Measurements from ENCODE around the gene LRMDA. TPM values are rescaled to one million over a fixed set of nuclear protein-coding genes. Genes with fewer than 3 reads are reported as not detected.
A peak's percentile ranks its signal among the peaks of the same experiment; 100 is the strongest.

LRMDA gene
- total and polyA plus RNA-seq, 2 of the 13 experiments (the other 11 are each of a cell fraction or from before 2014, with no cell fraction given): 13.4 to 22.0 TPM

- TF ChIP-seq AHDC1 (CRISPR knock-in tag; IDR thresholded peaks at IDR 0.05; ENCODE audit: borderline replicate concordance) (peak; percentile 55; the same call in 1 of the 2 replicates), ZFP36L1 (CRISPR knock-in tag; IDR thresholded peaks at IDR 0.05) (peak; percentile 6; the same call in 1 of the 2 replicates), EZH2 (conservative IDR thresholded peaks at IDR 0.05; ENCODE audit: low read depth, low read length) (no peak), ZBTB38 (CRISPR knock-in tag; IDR thresholded peaks at IDR 0.05) (0 out of 2 replicates have a peak, but pooled peaks have one; percentile 11), ZNF234 (CRISPR knock-in tag; conservative IDR thresholded peaks at IDR 0.05) (no peak), THYN1 (CRISPR knock-in tag; IDR thresholded peaks at IDR 0.05; ENCODE audit: borderline replicate concordance, low read depth) (no peak), TCF7 (IDR thresholded peaks at IDR 0.05; ENCODE audit: low read depth) (peak; percentile 95)
- TF ChIP-seq, protein P1, sequence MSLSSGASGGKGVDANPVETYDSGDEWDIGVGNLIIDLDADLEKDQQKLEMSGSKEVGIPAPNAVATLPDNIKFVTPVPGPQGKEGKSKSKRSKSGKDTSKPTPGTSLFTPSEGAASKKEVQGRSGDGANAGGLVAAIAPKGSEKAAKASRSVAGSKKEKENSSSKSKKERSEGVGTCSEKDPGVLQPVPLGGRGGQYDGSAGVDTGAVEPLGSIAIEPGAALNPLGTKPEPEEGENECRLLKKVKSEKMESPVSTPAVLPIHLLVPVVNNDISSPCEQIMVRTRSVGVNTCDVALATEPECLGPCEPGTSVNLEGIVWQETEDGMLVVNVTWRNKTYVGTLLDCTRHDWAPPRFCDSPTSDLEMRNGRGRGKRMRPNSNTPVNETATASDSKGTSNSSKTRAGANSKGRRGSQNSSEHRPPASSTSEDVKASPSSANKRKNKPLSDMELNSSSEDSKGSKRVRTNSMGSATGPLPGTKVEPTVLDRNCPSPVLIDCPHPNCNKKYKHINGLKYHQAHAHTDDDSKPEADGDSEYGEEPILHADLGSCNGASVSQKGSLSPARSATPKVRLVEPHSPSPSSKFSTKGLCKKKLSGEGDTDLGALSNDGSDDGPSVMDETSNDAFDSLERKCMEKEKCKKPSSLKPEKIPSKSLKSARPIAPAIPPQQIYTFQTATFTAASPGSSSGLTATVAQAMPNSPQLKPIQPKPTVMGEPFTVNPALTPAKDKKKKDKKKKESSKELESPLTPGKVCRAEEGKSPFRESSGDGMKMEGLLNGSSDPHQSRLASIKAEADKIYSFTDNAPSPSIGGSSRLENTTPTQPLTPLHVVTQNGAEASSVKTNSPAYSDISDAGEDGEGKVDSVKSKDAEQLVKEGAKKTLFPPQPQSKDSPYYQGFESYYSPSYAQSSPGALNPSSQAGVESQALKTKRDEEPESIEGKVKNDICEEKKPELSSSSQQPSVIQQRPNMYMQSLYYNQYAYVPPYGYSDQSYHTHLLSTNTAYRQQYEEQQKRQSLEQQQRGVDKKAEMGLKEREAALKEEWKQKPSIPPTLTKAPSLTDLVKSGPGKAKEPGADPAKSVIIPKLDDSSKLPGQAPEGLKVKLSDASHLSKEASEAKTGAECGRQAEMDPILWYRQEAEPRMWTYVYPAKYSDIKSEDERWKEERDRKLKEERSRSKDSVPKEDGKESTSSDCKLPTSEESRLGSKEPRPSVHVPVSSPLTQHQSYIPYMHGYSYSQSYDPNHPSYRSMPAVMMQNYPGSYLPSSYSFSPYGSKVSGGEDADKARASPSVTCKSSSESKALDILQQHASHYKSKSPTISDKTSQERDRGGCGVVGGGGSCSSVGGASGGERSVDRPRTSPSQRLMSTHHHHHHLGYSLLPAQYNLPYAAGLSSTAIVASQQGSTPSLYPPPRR (CRISPR knock-in tag; IDR thresholded peaks at IDR 0.05; ENCODE audit: borderline replicate concordance): 0 out of 2 replicates have a peak, but pooled peaks have one; percentile 16
- TF ChIP-seq, protein P2, sequence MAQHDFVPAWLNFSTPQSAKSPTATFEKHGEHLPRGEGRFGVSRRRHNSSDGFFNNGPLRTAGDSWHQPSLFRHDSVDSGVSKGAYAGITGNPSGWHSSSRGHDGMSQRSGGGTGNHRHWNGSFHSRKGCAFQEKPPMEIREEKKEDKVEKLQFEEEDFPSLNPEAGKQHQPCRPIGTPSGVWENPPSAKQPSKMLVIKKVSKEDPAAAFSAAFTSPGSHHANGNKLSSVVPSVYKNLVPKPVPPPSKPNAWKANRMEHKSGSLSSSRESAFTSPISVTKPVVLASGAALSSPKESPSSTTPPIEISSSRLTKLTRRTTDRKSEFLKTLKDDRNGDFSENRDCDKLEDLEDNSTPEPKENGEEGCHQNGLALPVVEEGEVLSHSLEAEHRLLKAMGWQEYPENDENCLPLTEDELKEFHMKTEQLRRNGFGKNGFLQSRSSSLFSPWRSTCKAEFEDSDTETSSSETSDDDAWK (CRISPR knock-in tag; IDR thresholded peaks at IDR 0.05): no peak
- TF ChIP-seq, protein P3, sequence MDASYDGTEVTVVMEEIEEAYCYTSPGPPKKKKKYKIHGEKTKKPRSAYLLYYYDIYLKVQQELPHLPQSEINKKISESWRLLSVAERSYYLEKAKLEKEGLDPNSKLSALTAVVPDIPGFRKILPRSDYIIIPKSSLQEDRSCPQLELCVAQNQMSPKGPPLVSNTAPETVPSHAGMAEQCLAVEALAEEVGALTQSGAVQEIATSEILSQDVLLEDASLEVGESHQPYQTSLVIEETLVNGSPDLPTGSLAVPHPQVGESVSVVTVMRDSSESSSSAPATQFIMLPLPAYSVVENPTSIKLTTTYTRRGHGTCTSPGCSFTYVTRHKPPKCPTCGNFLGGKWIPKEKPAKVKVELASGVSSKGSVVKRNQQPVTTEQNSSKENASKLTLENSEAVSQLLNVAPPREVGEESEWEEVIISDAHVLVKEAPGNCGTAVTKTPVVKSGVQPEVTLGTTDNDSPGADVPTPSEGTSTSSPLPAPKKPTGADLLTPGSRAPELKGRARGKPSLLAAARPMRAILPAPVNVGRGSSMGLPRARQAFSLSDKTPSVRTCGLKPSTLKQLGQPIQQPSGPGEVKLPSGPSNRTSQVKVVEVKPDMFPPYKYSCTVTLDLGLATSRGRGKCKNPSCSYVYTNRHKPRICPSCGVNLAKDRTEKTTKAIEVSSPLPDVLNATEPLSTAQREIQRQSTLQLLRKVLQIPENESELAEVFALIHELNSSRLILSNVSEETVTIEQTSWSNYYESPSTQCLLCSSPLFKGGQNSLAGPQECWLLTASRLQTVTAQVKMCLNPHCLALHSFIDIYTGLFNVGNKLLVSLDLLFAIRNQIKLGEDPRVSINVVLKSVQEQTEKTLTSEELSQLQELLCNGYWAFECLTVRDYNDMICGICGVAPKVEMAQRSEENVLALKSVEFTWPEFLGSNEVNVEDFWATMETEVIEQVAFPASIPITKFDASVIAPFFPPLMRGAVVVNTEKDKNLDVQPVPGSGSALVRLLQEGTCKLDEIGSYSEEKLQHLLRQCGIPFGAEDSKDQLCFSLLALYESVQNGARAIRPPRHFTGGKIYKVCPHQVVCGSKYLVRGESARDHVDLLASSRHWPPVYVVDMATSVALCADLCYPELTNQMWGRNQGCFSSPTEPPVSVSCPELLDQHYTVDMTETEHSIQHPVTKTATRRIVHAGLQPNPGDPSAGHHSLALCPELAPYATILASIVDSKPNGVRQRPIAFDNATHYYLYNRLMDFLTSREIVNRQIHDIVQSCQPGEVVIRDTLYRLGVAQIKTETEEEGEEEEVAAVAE (CRISPR knock-in tag; IDR thresholded peaks at IDR 0.05; ENCODE audit: borderline replicate concordance): peak; percentile 64; the same call in 1 of the 2 replicates
Measured at GRCh38 chr10:75401569-75402485, 29.6 kb upstream of the LRMDA start, which contains the start of gene ZNF503 (continued).

All from HepG2 (cell line).